HUDEP-2 (cell line): ENCODE data around the gene ACADM.
"Not testable (repeated sequence)": the region's sequence is repeated elsewhere in the genome, so short reads cannot be mapped to it uniquely, and the experiment has no call there.

ENCODE experiments used
- DNase-seq, 76 experiments: peaks; one replicate each; lab custom pipeline; 2025; ENCODE audit not compliant: unreplicated experiment in 76 of 76; lab: John Stamatoyannopoulos, UW

Gene ACADM

GRCh38 chr1:75733661-75734060 is 9.2 kb downstream of the ACADM start:
- DNase-seq = no peak

GRCh38 chr1:75736016-75736415 is 11.5 kb downstream of the ACADM start:
- DNase-seq = no peak

GRCh38 chr1:75742047-75742625 is 17.6 kb downstream of the ACADM start:
- no peak for DNase-seq

- DNase-seq = no peak
These were observed 20.8 kb downstream of the ACADM start for GRCh38 chr1:75745276-75745675.

GRCh38 chr1:75757210-75757609 is 32.7 kb downstream of the ACADM start:
- DNase-seq = not testable (repeated sequence)

- not testable (repeated sequence) for DNase-seq
These were observed 34.0 kb downstream of the ACADM start for GRCh38 chr1:75758543-75758942.

- peak in 2 of 76 experiments; percentile 3 to 6 for DNase-seq
These were observed 39.6 kb downstream of the ACADM start for GRCh38 chr1:75764057-75764655.

GRCh38 chr1:75765697-75766355 is 41.3 kb downstream of the ACADM start:
- DNase-seq = no peak

- DNase-seq = no peak
These were observed 43.5 kb downstream of the ACADM start for GRCh38 chr1:75768016-75768415.

- no peak for DNase-seq
These were observed 46.3 kb downstream of the ACADM start for GRCh38 chr1:75770761-75771160.

- DNase-seq = no peak
These were observed 47.5 kb downstream of the ACADM start for GRCh38 chr1:75771978-75772377.

- not testable (repeated sequence) for DNase-seq
These were observed 53.3 kb downstream of the ACADM start for GRCh38 chr1:75777812-75778211.

- not testable (repeated sequence) for DNase-seq
These were observed 54.2 kb downstream of the ACADM start for GRCh38 chr1:75778694-75779093.

GRCh38 chr1:75780183-75780582 is 55.7 kb downstream of the ACADM start:
- DNase-seq = not testable (repeated sequence)

GRCh38 chr1:75783920-75784319 is 59.4 kb downstream of the ACADM start:
- not testable (repeated sequence) for DNase-seq

- DNase-seq = peak in 6 of 76 experiments; percentile 44 to 75 (median 60)
These were observed 60.9 kb downstream of the ACADM start for GRCh38 chr1:75785320-75785982.

- peak in 75 of 76 experiments; percentile 66 to 96 (median 91) for DNase-seq
These were observed 61.7 kb downstream of the ACADM start, which contains the start of gene RABGGTB for GRCh38 chr1:75785983-75786853. RABGGTB (plus strand) TSS chr1:75786256; CDS start chr1:75786272, 16 bp downstream.

- DNase-seq = no peak
These were observed 62.5 kb downstream of the ACADM start for GRCh38 chr1:75786901-75787493.

GRCh38 chr1:75787524-75787923 is 63.0 kb downstream of the ACADM start:
- no peak for DNase-seq

- DNase-seq = no peak
These were observed 65.5 kb downstream of the ACADM start for GRCh38 chr1:75789988-75790387.
